ENCODE results near the gene COL4A5. TPM values are rescaled to one million over a fixed set of nuclear protein-coding genes. Genes with fewer than 3 reads are reported as not detected.

The COL4A5 gene
- total and polyA plus RNA-seq, 2 experiments from 2014 or later: 28.6 to 99.0 TPM

GRCh38 chrX:108437349-108438109 is 2.1 kb upstream of the COL4A5 start:
- Histone ChIP-seq H3K4me1 (ENCODE audit: insufficient read depth) (no peaks in the 10 kb centered on the region), H2AFZ (peak overlapping the region; percentile 70), H3K79me2 (peaks cover 25% of the 10 kb centered on the region), H3K4me2 (peak overlapping the region; percentile 78), H3K27me3 (no peaks in the 10 kb centered on the region), H3K9me3 (ENCODE audit: low read depth) (no peaks in the 10 kb centered on the region), H3K4me3 (peak overlapping the region; percentile 42), H3K27ac (no peak overlapping the region), H3K9me2 (replicated peaks; ENCODE audit: insufficient read depth) (no peaks in the 10 kb centered on the region), H3K36me3 (replicated peaks; ENCODE audit: insufficient read depth, low read depth) (no peaks in the 10 kb centered on the region), H4K20me1 (ENCODE audit: insufficient read depth, poor library complexity, severe bottlenecking) (no peaks in the 10 kb centered on the region)
- no peak for DNase-seq (ENCODE audit: low spot score)
- WGBS (ENCODE audit: low lambda C conversion rate, missing lambda C conversion rate): 34% methylated on average over 20 of the region's 20 CpGs
- no peak for TF ChIP-seq EZH2phosphoT487 (IDR thresholded peaks at IDR 0.05; ENCODE audit: low read depth, severe bottlenecking, unreplicated experiment)
- no peak for TF ChIP-seq CTCF (IDR thresholded peaks at IDR 0.05; ENCODE audit: poor library complexity)

GRCh38 chrX:108438110-108438623 is 1.5 kb upstream of the COL4A5 start, which contains the start of gene COL4A6:
COL4A6 (minus strand) TSS chrX:108438422; CDS start chrX:108438196, 226 bp downstream.
- peaks cover 32% of the 10 kb centered on the region for H3K79me2 ChIP-seq
- TF ChIP-seq EZH2phosphoT487 (IDR thresholded peaks at IDR 0.05; ENCODE audit: low read depth, severe bottlenecking, unreplicated experiment): no peak
- H3K4me3 ChIP-seq: peak within 1 kb of the TSS; percentile 48
- H4K20me1 ChIP-seq (ENCODE audit: insufficient read depth, poor library complexity, severe bottlenecking): no peaks in the 10 kb centered on the region
- H3K9me2 ChIP-seq (replicated peaks; ENCODE audit: insufficient read depth): no peaks in the 10 kb centered on the region
- peak within 1 kb of the TSS; percentile 91 for H3K27ac ChIP-seq
- H3K36me3 ChIP-seq (replicated peaks; ENCODE audit: insufficient read depth, low read depth): no peaks in the 10 kb centered on the region
- H3K4me2 ChIP-seq: peak within 1 kb of the TSS; percentile 78
- H2AFZ ChIP-seq: peak within 1 kb of the TSS; percentile 84
- H3K4me1 ChIP-seq (ENCODE audit: insufficient read depth): no peaks in the 10 kb centered on the region
- no peaks in the 10 kb centered on the region for H3K9me3 ChIP-seq (ENCODE audit: low read depth)
- H3K27me3 ChIP-seq: no peaks in the 10 kb centered on the region
- WGBS (ENCODE audit: low lambda C conversion rate, missing lambda C conversion rate): 31% methylated on average over 16 of the region's 16 CpGs
- DNase-seq (ENCODE audit: low spot score): peak; percentile 47

GRCh38 chrX:108439961-108440696 is 491 bp downstream of the COL4A5 start:
- WGBS (ENCODE audit: low lambda C conversion rate, missing lambda C conversion rate): 40% methylated on average over 24 of the region's 25 CpGs
- peaks cover 7% of the 10 kb centered on the region for H3K9me3 ChIP-seq (ENCODE audit: low read depth)
- H3K36me3 ChIP-seq (replicated peaks; ENCODE audit: insufficient read depth, low read depth): no peaks in the 10 kb centered on the region
- H3K4me1 ChIP-seq (ENCODE audit: insufficient read depth): no peaks in the 10 kb centered on the region
- peaks cover 48% of the 10 kb centered on the region for H3K79me2 ChIP-seq
- H3K4me3 ChIP-seq: peak overlapping the region; percentile 48
- peak overlapping the region; percentile 78 for H3K4me2 ChIP-seq
- peak overlapping the region; percentile 91 for H3K27ac ChIP-seq
- TF ChIP-seq EZH2phosphoT487 (IDR thresholded peaks at IDR 0.05; ENCODE audit: low read depth, severe bottlenecking, unreplicated experiment): no peak
- TF ChIP-seq EZH2 (IDR thresholded peaks at IDR 0.05; ENCODE audit: borderline replicate concordance): no peak
- no peak for TF ChIP-seq CTCF (IDR thresholded peaks at IDR 0.05; ENCODE audit: poor library complexity)
- peak; percentile 24 for DNase-seq (ENCODE audit: low spot score)
- H3K9me2 ChIP-seq (replicated peaks; ENCODE audit: insufficient read depth): no peaks in the 10 kb centered on the region
- H4K20me1 ChIP-seq (ENCODE audit: insufficient read depth, poor library complexity, severe bottlenecking): no peaks in the 10 kb centered on the region
- peak overlapping the region; percentile 84 for H2AFZ ChIP-seq
- H3K27me3 ChIP-seq: no peaks in the 10 kb centered on the region
